ENCODE results near the gene ZNF493.

The ZNF493 gene

DNA sequence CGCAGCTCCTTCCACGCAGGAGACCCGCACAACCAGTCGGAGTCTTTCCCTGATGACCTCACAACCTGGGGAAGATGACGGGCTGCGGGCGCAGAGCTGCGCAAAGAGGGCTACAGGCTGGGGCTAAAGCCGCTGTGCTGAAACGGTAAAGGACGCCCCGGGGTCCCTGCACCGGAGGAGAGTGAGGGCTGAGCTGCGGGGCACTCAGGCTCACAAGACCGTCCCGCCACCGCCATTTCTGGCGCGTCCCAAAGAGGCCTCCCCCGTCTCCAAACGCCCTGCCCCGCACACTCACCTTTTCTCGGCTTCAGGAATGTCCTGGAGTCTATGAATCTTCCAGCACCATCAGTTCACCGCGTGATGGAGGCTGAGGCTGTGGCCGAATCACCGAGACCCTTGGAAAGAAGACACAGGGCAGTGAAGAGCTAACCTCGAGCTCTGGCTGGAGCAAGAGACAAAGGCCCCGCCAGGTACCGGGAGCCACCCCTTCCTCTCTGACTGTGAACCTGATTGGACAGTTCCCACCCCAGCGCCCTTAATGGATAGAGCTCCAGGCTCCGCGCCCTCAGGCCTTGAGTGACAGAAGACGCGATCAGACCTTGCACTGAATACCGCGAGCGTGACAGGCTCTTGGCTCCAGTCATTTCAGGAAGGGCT lies 66.6 kb downstream of the ZNF493 start:
- DNase-seq = peak; percentile 32

DNA sequence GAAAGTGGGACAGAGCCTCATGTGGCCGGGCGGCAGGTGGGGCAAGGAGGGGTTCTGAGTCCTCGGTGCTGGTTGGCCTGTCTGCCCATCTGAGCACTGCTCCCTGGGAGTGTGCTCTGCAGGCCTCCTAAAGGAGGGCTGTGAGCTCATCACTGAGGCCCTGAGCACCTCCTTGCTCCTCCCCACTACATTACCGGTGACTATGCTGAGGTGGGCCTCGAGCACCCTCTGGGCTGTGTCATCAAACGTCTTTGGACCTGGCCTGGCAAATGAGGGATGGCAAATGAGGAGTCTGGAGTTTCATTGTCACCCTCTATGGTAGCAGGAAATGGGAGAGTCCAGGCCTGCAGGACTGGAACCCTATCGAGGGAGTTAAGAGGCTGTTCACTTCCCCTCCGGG lies 69.7 kb downstream of the ZNF493 start:
- no peak for DNase-seq

DNA sequence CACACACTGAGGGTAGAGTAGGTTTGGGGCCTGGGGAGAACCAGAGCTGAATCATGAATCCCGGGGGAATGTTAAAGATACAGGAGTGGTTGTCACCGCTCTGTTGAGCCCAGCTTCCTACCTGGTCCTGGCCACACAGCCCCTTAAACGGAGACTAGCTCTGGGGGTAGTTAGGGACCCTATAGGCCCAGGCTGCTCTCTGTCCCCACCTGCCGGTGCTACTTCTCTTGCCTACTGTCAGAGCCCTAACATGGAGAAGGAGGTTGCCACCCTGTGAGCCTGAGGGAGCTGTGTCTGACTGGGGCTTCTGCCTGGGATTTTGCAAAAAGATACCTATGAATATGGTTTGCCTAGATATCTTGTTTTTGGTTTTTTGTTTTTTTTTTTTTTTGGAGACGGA lies 71.9 kb downstream of the ZNF493 start:
- DNase-seq = no peak

DNA sequence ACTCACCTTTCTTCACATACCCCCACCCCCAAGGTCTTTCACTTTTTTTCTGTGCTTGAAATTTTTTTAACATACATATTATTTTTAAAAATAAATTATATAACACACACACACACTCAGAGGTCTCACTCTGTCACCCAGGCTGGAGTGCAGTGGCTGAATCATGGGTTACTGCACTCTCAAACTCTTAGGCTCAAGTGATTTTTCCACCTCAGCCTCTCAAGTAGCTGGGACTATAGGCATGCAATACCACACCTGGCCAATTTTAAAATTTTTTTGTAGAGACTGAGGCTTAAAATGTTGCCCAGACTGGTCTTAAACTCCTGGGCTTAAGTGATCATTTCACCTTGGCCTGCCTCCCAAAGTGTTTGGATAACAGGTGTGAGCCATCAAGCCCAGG lies 75.6 kb downstream of the ZNF493 start:
- no peak for DNase-seq

DNA sequence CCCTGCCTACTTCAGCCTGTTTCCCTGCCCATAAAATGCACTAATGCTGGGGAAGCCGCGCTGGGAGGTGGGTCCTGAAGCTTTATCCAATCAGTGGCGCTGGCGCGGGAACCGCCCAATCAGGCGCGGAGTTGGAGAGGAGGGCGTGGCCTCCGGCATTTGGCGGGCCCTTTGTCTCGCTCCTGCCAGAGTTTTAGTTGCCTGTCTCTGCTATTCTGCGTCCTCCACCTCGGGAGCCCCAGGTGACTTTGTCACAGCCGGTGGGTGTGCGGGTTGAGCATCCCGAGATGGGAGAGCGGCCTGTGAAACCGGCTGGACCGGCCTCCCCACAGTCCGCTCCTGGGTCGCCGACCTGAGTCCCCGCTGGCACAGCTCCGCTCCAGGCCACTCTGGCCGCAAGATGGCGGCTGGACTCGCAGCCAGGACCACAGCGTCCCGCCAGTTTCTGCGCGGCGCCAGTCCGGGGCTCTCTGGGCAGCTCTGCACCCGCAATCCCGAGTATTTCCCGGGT lies 77.8 kb downstream of the ZNF493 start:
- DNase-seq = peak; percentile 72

Data from stimulated activated CD4-positive, alpha-beta T cell treated with anti-CD3 and anti-CD28 coated beads, Interleukin-4, amount 100 ng/mL, for 24 hours (primary cell).